ENCODE measurements around the gene KCNH2. TPM values are rescaled to one million over a fixed set of nuclear protein-coding genes. Genes with fewer than 3 reads are reported as not detected.
A peak's percentile ranks its signal among the peaks of the same experiment; 100 is the strongest.

Gene KCNH2
- total RNA-seq, 4 donors from 2014 or later: 29.8 to 71.7 (median 42.5) TPM

- WGBS: 84% methylated on average over 12 of the region's 23 CpGs
- no peak for DNase-seq (ENCODE audit: extremely low spot score)
- peaks cover 0 to 52% (median 3%) of the 10 kb centered on the region in 4 donors for H3K36me3 ChIP-seq
- peaks cover 0 to 42% (median 4%) of the 10 kb centered on the region in 4 donors for H3K27me3 ChIP-seq
- H3K4me1 ChIP-seq: peaks cover 6 to 23% (median 20%) of the 10 kb centered on the region in 4 donors
- intact Hi-C loops (cut with DNase I): no loop called here
- H3K27ac ChIP-seq (replicated peaks in 1 of 4): peak overlapping the region in 1 of 4 donors; percentile 42
- no peak overlapping the region for H3K4me3 ChIP-seq
- TF ChIP-seq POLR2AphosphoS5 (IDR thresholded peaks at IDR 0.05) (no peak), EP300 (IDR thresholded peaks at IDR 0.05) (no peak), POLR2A (IDR thresholded peaks at IDR 0.05; ENCODE audit: low read depth) (no peak), CTCF (IDR thresholded peaks at IDR 0.05) (no peak)
- H3K9me3 ChIP-seq: no peaks in the 10 kb centered on the region
Measured at GRCh38 chr7:151006590-151007300, 28.6 kb upstream of the KCNH2 start.

GRCh38 chr7:151005566-151005965 is 27.4 kb upstream of the KCNH2 start:
- Histone ChIP-seq H3K27ac (replicated peaks in 1 of 4) (no peak overlapping the region), H3K4me1 (peaks cover 6 to 23% (median 20%) of the 10 kb centered on the region in 4 donors), H3K9me3 (no peaks in the 10 kb centered on the region), H3K27me3 (peaks cover 0 to 33% (median 4%) of the 10 kb centered on the region in 4 donors), H3K36me3 (peaks cover 0 to 63% (median 5%) of the 10 kb centered on the region in 4 donors), H3K4me3 (no peak overlapping the region)
- 83% methylated on average over 9 of the region's 9 CpGs for WGBS
- TF ChIP-seq POLR2A (IDR thresholded peaks at IDR 0.05; ENCODE audit: low read depth) (no peak), POLR2AphosphoS5 (IDR thresholded peaks at IDR 0.05) (no peak)
- intact Hi-C loops (cut with DNase I): no loop called here
- no peak for DNase-seq (ENCODE audit: extremely low spot score)

GRCh38 chr7:151003572-151003971 is 25.5 kb upstream of the KCNH2 start:
- Histone ChIP-seq H3K27me3 (peaks cover 0 to 23% (median under 1%) of the 10 kb centered on the region in 4 donors), H3K4me1 (peaks cover 6 to 17% (median 12%) of the 10 kb centered on the region in 4 donors), H3K4me3 (no peak overlapping the region), H3K27ac (replicated peaks in 1 of 4) (no peak overlapping the region), H3K36me3 (peaks cover 0 to 73% (median 4%) of the 10 kb centered on the region in 4 donors), H3K9me3 (no peaks in the 10 kb centered on the region)
- DNase-seq (ENCODE audit: extremely low spot score): no peak
- no peak for TF ChIP-seq POLR2A (IDR thresholded peaks at IDR 0.05; ENCODE audit: low read depth)
- TF ChIP-seq POLR2AphosphoS5 (IDR thresholded peaks at IDR 0.05): no peak
- TF ChIP-seq EP300 (IDR thresholded peaks at IDR 0.05): no peak
- TF ChIP-seq CTCF (IDR thresholded peaks at IDR 0.05): no peak
- WGBS: 79% methylated on average over 12 of the region's 12 CpGs
- intact Hi-C loops (cut with DNase I): no loop called here

- peaks cover 0 to 89% (median 4%) of the 10 kb centered on the region in 4 donors for H3K36me3 ChIP-seq
- H3K4me3 ChIP-seq: no peak overlapping the region
- no peak overlapping the region for H3K27ac ChIP-seq (replicated peaks in 1 of 4)
- peaks cover 0 to 16% (median 0%) of the 10 kb centered on the region in 4 donors for H3K27me3 ChIP-seq
- DNase-seq (ENCODE audit: extremely low spot score): no peak
- H3K9me3 ChIP-seq: no peaks in the 10 kb centered on the region
- peaks cover 2 to 5% (median 4%) of the 10 kb centered on the region in 4 donors for H3K4me1 ChIP-seq
- TF ChIP-seq POLR2AphosphoS5 (IDR thresholded peaks at IDR 0.05) (no peak), CTCF (IDR thresholded peaks at IDR 0.05) (no peak), EP300 (IDR thresholded peaks at IDR 0.05) (no peak), POLR2A (IDR thresholded peaks at IDR 0.05; ENCODE audit: low read depth) (no peak)
- 95% methylated on average over 16 of the region's 16 CpGs for WGBS
- intact Hi-C loops (cut with DNase I): no loop called here
Measured at GRCh38 chr7:151001546-151001945, 23.4 kb upstream of the KCNH2 start.

GRCh38 chr7:151000897-151001495 is 22.9 kb upstream of the KCNH2 start:
- peaks cover 0 to 83% (median 4%) of the 10 kb centered on the region in 4 donors for H3K36me3 ChIP-seq
- no peak for DNase-seq (ENCODE audit: extremely low spot score)
- TF ChIP-seq POLR2AphosphoS5 (IDR thresholded peaks at IDR 0.05): no peak
- TF ChIP-seq CTCF (IDR thresholded peaks at IDR 0.05): no peak
- TF ChIP-seq POLR2A (IDR thresholded peaks at IDR 0.05; ENCODE audit: low read depth): no peak
- no peak for TF ChIP-seq EP300 (IDR thresholded peaks at IDR 0.05)

More at GRCh38 chr7:151000897-151001495, 22.9 kb upstream of the KCNH2 start:
- no peak overlapping the region for H3K4me3 ChIP-seq
- no peak overlapping the region for H3K27ac ChIP-seq (replicated peaks in 1 of 4)
- intact Hi-C loops (cut with DNase I): no loop called here
- H3K4me1 ChIP-seq: peaks cover 0 to 8% (median 7%) of the 10 kb centered on the region in 4 donors
- no peaks in the 10 kb centered on the region for H3K9me3 ChIP-seq
- WGBS: 90% methylated on average over 13 of the region's 13 CpGs
- peaks cover 0 to 21% (median 0%) of the 10 kb centered on the region in 4 donors for H3K27me3 ChIP-seq
